Left kidney (tissue), 2 donors: Measurements from ENCODE around the gene GREB1. TPM values are rescaled to one million over a fixed set of nuclear protein-coding genes. Genes with fewer than 3 reads are reported as not detected.

ENCODE experiments used
- DNase-seq: peaks from one replicate; pipeline ENCODE4 v3.0.0-alpha.2; 2013
- polyA plus RNA-seq: library from polyadenylated mRNA; unstranded; fragments of 120-200 nt; gene quantifications from one replicate; pipeline ENCODE4 v1.2.1, GENCODE V29; 2013; ENCODE audit not compliant: insufficient read length

GREB1 gene
- polyA plus RNA-seq, 1 donor = 22.5 TPM

DNA sequence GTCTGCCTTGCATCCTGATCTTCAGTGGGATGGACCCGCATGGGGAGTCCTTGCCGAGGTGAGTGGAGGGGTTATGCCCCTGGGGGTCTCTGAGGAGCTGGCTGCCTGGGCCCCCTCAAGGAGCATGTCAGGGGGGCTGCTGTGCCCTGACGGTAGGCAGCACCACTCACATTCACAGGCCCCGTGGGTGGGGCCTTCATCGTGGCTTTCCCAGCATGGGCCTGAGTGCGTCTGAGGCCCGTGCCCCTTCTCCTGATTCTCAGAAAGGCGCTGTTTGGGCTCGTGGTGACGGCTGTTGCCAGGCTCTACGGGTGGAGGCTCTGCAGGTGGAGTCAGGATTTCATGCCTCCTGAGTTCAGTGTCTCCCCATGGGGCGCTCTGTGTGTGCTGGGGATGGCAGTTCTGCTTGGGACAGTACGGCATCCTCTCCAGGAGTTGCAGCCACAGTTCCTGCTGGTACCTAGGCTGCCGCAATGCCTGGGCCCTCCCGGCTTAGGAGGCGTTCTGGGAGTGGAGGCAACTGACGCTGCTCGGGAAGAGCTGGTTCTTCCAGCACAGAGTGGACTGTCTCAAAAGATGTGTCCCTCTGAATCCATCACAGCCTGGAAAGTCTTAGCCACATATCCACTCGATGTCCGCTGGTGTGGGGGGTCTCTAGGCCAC lies 78.8 kb downstream of the GREB1 start:
- no peak for DNase-seq

DNA sequence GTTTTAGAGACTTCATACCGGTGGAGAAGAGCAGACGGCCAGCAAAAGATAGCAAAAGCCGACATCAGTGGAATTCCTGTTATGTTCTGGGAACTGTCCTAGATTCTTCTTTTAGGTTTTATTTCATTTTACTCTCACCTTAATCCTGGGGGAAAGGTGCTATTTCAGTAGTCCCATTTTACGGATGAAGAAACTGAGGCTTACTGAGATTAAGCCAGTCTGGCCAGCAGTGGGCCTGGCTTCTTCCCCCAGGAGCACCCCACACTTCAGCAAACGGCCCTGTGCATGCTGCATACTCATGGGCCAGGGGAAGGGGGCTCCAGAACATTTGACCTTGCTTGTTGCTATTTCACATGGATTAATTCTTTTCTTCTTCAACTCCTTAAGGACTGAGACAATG lies 79.5 kb downstream of the GREB1 start:
- DNase-seq = no peak

DNA sequence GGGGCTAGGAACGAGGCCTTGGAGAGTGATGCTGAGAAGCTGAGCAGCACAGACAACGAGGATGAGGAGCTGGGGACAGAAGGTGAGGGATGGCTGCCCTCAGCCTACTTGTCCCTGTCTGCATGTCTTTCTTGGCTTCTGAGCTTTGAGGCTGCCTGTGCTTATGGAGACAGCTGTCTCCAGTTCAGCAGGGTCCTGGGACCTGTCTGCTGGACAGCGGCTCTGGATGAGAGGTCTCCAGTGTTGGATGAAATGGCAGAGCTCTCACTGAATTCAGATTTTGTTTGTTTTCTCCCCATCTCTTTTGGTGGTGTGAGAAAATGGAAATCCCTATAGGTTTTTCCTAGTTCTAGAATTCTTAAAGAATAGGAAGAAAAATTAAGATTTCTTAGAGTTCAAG lies 81.4 kb downstream of the GREB1 start:
- DNase-seq = no peak

DNA sequence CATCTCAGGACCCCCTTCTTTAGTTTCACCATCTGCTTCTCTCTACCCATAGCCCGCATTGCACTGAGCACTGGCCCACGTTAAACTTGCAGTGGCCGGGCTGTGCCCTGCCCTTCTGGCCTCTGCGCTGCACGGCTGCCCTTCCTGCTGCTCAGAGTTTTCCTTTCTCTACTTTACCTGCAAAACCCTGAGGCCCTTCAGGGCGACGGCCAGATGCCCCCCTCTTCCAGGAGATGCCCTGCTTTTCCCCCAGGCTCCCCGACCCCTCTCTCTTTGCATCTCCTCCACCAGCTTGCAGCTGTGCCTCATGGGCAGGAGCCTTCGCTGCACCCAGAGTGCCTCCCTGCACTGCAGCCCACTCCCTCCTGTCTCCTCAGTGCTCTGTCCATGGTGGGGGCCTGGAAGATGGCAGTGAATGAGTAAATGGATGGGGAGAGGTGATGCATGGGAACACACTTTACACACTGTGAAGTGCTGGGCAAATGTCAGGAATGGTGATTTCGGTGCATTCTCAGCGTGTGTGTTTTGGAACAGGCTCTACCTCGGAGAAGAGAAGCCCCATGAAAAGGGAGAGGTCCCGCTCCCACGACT lies 82.3 kb downstream of the GREB1 start:
- DNase-seq = no peak

DNA sequence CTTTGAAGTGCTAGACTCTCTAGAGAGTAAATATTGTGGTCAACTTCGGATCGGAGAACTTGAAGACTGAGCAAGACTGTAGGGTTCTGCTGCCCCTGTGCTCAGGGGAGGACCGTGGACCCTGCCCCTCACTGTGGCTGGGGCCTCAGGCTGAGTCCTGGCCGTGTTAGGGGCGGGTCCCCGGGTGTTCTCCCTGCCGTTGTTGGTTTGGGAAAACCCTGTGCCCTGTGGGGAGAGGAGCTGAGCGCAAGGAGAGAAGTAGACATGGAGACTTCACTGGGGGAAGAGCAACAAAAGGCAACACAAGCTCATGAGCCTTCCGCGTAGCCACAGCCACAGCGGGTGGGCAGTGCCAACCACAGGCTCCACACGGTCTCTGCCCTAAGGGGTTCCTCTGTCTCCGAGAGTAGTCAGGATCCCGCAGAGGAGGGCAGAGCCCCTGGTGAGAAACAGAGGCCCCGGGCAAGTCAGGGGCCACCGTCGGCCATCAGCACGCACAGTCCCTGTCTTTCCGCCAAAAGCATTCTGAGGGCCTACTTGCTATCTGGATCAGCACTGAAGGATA lies 83.1 kb downstream of the GREB1 start:
- no peak for DNase-seq

DNA sequence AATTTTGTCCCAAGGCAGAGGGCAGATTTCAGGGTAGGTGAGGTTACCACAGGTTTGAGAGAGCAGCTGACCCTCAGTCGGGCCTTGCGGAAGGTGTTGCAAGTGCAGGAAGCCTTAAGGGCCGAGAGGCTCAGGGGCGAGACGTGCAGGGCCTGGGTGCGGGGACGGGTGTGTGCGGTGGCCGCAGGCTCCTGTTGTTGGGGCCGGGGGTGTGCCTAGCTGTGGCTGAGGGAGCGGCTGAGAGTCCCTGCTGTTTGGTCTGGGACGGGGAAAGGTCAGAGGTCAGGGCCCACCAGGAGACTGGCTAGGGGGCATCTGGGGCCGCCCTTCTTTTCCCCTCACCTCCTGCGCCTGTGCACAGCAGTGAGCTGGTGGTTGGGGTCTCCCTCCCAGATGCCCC lies 83.7 kb downstream of the GREB1 start:
- no peak for DNase-seq

DNA sequence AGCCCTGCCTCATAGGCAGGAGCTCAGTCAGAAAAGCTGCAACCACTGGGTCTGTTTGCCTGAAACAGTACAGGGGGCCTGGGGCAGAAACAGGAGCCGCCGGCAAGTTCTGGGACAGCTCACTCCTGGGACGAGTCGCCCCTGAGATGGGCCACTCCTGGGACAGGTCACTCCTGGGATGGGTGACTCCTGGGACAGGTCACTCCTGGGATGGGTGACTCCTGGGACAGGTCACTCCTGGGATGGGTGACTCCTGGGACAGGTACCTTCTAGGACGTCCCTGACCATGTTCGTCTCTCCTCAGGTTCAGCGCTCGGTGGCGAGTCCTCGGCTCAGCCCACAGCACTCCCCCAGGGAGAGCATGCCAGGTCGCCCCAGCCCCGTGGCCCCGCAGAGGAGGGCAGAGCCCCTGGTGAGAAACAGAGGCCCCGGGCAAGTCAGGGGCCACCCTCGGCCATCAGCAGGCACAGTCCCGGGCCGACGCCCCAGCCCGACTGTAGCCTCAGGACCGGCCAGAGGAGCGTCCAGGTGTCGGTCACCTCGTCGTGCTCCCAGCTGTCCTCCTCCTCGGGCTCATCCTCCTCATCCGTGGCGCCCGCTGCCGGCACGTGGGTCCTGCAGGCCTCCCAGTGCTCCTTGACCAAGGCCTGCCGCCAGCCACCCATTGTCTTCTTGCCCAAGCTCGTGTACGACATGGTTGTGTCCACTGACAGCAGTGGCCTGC lies 84.3 kb downstream of the GREB1 start:
- no peak for DNase-seq

DNA sequence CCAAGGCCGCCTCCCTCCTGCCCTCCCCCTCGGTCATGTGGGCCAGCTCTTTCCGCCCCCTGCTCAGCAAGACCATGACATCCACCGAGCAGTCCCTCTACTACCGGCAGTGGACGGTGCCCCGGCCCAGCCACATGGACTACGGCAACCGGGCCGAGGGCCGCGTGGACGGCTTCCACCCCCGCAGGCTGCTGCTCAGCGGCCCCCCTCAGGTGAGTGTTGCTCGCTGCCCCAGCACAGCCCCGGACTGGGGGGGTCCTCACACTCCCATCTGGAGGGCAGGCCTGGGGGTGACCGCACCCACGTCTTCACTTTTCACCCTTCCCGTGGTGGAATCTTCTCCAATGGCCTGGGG lies 84.8 kb downstream of the GREB1 start:
- no peak for DNase-seq

DNA sequence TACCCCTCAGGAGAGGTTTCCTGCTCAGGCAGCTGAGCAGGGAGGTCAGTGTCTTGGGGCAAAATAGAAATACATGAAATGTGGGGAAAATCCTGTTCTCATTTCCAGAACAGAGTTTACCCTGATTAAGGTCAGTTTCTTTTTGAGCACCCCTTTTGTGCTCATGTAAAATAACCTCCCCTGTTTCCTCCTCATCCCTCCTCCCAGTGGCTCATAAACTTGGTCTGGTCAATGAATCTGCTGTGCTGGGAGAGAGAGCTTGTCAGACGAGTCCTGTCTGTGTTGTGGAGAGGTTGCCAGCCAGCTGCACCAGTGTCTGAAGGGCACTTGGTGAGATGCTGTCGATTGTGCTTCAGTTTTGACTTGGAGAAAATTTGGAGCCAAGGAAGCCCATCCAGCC lies 87.6 kb downstream of the GREB1 start:
- no peak for DNase-seq

DNA sequence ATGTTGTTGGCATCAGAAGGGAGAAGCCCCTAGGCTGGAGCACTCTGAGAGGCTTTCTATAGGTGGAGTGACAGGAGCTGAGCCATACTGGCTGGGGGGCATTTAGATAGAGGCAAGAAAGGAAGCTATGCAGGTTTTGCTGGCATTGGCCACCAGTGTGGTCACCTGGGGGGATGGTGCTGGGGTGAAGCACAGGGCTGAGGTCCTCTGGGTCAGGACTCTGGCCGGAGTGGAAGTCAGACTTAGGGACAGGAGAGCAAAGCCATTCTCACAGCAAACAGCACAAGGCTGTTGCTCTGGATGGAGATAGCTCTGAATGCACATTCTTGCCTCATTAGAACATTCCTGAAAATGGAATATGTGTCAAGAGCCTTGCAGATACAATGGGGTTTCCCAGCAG lies 88.8 kb downstream of the GREB1 start:
- no peak for DNase-seq

DNA sequence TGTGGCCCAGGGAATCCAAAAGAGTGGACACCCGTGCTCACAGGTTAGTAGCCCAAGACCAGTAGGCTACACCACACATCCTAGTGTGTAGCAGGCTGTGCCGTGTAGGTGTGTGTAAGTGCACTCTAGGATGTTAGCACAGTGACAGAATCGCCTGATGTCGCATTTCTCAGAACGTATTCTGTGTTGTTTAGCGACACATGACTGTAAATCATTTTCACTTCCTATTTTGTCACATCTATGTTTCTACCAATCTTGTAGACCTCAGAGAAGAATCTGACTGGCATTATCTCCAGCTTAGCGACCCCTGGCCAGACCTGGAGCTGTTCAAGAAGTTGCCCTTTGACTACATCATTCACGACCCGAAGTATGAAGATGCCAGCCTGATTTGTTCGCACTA lies 91.0 kb downstream of the GREB1 start:
- no peak for DNase-seq

DNA sequence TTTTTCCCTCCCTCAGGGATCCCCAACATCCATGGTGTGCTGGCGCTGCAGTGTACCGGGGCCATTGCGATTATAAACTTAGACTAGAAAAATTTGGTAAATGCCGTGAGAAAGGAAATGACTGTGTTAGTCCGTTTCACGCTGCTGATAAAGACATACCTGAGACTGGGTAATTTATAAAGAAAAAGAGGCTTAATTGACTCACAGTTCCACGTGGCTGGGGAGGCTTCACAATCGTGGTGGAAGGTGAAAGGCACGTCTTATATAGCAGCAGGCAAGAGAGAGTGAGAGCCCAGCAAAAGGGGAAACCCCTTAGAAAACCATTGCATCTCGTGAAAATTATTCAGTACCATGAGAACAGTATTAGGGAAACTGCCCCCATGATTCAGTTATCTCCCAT lies 91.8 kb downstream of the GREB1 start:
- DNase-seq = no peak

DNA sequence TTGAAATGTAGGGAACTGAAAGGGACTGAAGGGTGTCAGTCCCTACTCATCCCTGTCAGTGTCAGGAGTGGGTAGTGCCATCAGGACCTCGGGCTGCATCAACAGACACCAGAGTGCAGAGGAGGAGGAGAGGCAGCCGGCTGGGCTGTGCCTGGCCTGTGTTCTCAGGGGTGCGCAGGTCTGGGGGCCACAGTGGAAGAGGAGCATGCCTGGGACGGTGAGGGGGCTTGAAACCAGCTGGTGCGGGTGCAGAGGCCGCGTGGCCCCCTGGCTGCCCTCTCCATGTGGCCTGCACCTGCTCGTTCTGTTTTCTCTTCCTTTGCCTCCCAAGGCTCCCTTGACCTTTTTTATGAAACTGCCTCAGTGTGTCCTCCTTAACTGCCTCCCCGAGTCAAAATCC lies 94.8 kb downstream of the GREB1 start:
- DNase-seq = no peak

DNA sequence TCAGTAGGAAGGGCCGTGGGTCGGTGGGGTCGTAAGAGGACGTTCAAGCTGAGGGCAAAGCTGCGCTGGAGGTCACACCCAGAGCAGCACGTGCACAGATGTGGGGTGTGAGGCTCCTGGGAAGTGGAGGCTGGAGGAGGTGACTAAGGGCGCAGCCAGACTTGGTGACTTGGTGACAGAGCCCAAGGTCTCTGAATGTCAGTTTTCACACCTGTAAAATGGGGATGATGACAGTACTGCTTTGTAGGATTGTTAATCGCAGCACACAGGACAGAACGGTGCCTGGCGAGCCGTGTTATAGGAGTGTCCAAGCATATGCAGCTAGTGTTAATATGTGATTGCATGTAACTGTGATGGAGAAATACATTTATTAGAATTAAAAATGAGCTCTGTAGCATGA lies 95.4 kb downstream of the GREB1 start:
- DNase-seq = no peak

DNA sequence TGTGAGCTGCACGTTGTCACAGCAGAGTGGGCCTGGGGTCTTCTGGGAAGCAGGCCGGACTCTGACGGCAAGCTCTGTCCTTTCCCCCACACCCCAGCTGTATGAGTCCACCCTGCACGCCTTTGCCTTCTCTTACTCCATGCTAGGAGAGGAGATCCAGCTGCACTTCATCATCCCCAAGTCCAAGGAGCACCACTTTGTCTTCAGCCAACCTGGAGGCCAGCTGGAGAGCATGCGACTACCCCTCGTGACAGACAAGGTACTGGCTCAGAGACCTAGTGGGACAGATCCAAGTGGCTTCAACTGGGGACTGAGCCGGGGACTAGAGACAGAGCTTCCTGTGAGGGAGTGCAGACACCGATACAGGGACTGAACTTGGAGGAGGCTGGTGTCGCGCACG lies 96.0 kb downstream of the GREB1 start:
- no peak for DNase-seq

DNA sequence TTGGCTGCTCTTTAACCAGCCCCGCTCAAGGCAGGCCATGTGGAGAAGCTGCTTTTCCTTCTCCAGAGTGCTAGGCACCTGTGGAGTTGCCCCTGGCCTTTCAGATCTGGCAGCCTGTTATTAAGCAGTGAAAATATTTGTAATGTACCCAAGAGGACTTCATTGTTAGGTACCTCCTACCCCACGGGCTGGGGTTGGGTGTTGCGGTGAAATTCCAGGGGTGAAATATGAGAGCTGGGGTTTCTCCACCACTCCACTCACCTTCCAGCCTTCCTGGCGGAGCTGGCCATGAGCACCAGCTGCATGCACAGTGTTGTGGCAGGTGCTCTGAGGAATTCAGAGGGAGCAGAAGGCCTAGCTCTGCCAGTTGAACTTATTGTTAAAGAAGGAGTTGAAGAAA lies 97.0 kb downstream of the GREB1 start:
- DNase-seq = no peak

DNA sequence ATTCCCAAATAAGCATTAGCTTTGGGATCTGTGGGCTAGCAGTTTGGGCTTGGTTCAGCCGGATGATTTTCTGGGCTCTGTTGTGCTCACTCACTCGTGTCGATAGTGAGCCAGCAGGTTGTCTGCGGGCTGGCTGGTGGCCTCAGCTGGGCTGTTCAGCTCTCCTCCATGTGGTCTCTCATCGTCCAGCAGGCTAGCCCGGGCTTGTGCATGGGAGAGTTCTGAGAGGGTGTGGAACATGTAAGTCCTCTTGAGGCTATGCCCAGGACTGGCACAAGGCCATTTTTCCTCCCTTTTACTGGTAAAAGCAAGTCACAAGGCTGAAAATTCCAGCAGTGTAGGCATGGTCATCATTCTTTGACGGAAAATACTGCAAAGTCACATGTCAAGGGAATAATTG lies 97.6 kb downstream of the GREB1 start:
- DNase-seq = no peak

DNA sequence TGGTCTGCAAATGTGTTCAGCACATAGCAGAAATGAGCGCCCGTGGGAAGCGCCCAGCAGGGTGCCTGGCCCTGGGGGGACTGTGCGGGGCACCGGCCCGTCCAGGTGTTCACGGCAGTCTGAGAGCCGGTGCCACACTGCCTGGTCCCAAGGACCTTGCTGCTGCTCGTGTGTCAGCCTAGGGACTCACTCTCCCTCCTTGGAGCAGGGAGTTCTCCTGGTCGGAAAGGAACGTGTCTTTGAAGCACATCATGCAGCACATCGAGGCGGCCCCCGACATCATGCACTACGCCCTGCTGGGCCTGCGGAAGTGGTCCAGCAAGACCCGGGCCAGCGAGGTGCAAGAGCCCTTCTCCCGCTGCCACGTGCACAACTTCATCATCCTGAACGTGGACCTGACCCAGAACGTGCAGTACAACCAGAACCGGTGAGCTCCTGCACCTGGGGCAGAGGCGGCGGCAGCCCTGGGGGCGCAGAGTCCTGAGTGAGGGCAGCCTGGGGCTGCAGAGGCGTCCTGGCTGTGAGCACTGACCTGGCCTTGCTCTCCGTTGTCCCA lies 100.2 kb downstream of the GREB1 start:
- no peak for DNase-seq

DNA sequence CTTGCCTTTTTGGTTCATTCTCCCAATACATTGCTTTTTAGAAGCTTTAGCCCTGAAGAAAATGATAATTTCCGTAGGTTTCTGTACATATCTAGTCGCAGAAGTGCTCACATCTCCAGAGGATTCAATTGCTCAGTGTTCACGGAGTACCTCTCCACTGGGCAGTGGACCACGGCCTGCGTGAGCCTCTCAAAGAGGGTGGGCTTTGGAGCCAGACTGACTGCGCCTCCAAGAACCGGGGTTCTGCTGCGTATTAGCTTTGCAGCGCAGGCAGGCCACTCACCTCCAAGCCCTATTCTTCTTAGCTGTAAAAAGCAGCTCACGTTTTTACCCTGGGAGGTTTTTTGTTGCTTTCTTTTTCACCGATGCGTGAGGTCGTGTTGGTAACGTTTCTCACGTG lies 100.7 kb downstream of the GREB1 start:
- no peak for DNase-seq

DNA sequence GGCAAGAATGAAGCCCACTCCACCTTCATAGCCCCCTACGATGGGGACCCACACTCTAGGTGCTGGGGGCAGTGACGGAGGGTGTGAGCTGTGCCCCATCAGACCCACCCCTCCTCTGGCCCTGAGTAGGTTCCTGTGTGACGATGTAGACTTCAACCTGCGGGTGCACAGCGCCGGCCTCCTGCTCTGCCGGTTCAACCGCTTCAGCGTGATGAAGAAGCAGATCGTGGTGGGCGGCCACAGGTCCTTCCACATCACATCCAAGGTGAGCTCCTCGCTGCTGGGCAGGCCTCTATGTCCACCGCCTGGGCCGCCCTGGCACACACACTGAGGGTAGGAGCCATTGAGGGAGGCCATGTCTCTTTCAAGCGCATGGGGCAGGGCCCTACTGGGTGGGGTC lies 101.3 kb downstream of the GREB1 start:
- no peak for DNase-seq

DNA sequence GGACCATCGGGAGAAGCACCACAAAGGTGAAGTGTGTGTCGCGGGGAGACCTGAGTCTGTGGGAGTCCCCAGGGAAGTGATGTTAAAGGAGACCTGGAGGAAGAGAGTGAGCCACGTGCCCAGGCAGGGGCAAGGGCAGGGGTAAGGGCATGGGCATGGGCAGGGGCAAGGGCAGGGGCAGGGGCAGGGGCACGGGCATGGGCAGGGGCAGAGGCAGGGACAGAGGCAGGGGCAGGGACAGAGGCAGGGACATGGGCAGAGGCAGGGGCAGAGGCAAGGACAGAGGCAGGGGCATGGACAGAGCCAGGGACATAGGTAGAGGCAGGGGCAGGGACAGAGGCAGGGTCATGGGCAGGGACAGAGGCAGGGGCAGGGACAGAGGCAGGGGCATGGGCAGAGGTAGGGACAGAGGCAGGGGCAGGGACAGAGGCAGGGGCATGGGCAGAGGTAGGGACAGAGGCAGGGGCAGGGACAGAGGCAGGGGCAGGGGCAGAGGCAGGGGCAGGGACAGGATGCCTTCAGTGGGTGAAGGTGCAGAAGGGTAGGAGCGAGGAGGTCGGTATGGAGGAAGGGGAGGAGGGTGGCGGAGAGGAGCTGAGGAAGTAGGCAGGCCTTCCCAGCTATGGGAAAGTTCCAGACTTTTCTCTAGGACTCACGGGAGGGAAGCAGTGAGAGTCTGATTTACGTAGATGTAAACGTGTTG lies 102.9 kb downstream of the GREB1 start:
- DNase-seq = no peak

DNA sequence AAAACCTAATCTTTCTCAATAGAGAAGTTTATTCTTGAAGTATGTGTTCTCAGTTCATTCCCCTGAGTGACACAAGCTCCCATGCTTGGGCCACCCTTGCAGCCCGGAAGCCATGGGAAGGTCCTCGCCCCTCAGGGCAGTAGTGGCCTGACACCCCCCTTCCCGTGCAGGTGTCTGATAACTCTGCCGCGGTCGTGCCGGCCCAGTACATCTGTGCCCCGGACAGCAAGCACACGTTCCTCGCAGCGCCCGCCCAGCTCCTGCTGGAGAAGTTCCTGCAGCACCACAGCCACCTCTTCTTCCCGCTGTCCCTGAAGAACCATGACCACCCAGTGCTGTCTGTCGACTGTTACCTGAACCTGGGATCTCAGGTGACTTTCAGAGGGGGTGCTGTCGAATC lies 103.7 kb downstream of the GREB1 start:
- no peak for DNase-seq

DNA sequence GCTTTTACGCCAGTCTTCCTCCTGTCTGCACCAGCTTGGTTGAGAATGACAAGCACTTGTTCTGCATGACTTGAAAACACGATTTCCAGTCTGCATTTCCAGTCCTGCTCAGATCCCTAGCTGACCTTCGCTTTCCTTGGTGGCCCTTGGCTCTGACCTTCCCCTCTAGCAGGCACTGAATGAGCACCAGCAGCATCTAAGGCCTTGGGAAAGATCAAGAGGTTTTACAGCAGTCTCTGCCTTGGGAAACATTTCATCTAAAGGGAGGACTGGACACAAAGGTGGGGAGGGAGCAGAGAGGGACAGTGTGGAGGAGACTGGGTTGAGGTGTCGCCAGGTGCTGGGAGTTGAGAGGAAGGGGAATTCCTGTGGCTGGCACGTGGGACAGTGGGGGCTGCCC lies 105.7 kb downstream of the GREB1 start:
- no peak for DNase-seq
